ENCODE measurements around the gene SLC8A3.

Gene SLC8A3

DNA sequence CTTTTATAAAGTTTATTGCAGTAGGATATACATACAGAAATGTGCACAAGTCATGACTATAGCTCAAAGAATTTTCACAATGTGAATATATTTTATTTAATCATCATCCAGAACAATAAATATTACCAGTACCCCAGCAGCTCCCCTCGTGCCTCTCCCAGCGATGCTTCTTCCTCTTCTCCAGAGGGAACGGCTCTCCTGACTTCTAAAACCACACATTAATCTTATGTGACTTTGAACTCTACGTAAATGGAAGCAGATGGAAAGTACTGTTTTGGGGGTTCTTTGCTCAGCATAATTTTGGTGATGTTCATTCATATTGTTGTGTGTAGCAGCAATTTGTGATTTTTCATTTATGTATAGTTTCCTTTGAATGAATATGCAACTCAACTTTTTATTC, 4.6 kb upstream of the SLC8A3 start:
- Mint-ChIP-seq H3K36me3 (ENCODE audit: insufficient read depth) (no peaks in the 10 kb centered on the region), H3K4me3 (no peak overlapping the region), H3K27me3 (peaks cover 88% of the 10 kb centered on the region), H3K27ac (ENCODE audit: low read depth) (no peak overlapping the region), H3K4me1 (peaks cover 8% of the 10 kb centered on the region), H3K9me3 (peaks cover 6% of the 10 kb centered on the region)
- no peak for DNase-seq (ENCODE audit: low spot score in 2 of 2)
- ATAC-seq (replicated peaks; ENCODE audit: extremely low read depth, poor library complexity, severe bottlenecking) = no peak

DNA sequence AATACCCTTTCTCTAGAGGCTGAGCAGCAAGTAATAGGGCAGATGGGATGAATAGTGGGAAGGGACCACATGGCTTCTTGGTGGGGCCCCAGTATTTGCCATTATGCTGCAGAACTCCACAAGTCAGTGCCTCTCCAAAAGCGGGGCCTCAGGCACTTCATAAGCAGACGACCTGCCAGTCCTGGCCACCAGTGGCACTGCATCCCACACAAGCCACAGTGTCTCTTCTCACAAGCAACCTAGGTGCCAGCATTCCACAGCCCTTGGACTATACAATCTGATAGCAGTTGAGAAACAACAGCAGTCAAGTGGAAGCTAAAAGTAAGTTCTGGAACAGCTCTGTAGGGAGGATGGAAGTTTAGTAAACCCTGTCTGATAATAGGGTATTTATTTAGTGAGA, 4.2 kb upstream of the SLC8A3 start:
- ATAC-seq (replicated peaks; ENCODE audit: extremely low read depth, poor library complexity, severe bottlenecking) = no peak

DNA sequence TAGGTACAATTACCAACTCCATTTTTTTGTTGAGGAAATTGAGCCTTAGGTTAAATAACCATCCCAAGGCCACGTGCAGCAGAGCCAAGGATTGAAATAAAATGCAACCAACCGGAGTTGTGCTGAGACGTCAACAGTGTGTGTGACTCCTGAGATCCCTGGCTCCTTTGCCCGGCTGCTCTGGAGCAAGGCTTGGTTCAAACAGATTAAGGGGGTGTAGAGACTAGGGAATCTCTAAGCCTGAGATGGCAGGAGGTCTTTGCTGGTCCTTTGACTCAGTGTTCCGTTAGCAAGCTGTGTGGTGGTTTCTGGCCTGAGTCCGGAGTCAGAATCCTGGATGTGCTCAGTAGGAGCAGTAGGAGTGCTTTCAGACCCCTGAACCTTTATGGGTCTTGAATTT, 1.4 kb upstream of the SLC8A3 start:
- H3K27ac Mint-ChIP-seq (ENCODE audit: low read depth) = no peak overlapping the region
- peaks cover 60% of the 10 kb centered on the region for H3K27me3 Mint-ChIP-seq
- no peaks in the 10 kb centered on the region for H3K9me3 Mint-ChIP-seq
- peaks cover 15% of the 10 kb centered on the region for H3K4me1 Mint-ChIP-seq
- ATAC-seq (replicated peaks; ENCODE audit: extremely low read depth, poor library complexity, severe bottlenecking) (no peak), DNase-seq (ENCODE audit: low spot score in 2 of 2) (no peak)
- H3K36me3 Mint-ChIP-seq (ENCODE audit: insufficient read depth) = no peaks in the 10 kb centered on the region
- H3K4me3 Mint-ChIP-seq = no peak overlapping the region

More for the DNA sequence above, 4.2 kb upstream of the SLC8A3 start:
- Mint-ChIP-seq H3K4me1 (peaks cover 11% of the 10 kb centered on the region), H3K27ac (ENCODE audit: low read depth) (no peak overlapping the region), H3K27me3 (peaks cover 86% of the 10 kb centered on the region), H3K36me3 (ENCODE audit: insufficient read depth) (no peaks in the 10 kb centered on the region), H3K9me3 (peaks cover 6% of the 10 kb centered on the region), H3K4me3 (no peak overlapping the region)
- DNase-seq (ENCODE audit: low spot score in 2 of 2) = no peak

- DNase-seq (ENCODE audit: low spot score in 2 of 2) = no peak
- Mint-ChIP-seq H3K9me3 (no peaks in the 10 kb centered on the region), H3K4me1 (peaks cover 15% of the 10 kb centered on the region), H3K27me3 (peaks cover 54% of the 10 kb centered on the region), H3K4me3 (peak overlapping the region; percentile 42), H3K27ac (ENCODE audit: low read depth) (no peak overlapping the region), H3K36me3 (ENCODE audit: insufficient read depth) (no peaks in the 10 kb centered on the region)
- no peak for ATAC-seq (replicated peaks; ENCODE audit: extremely low read depth, poor library complexity, severe bottlenecking)
These were observed 816 bp upstream of the SLC8A3 start for GRCh38 chr14:70189456-70190077.

DNA sequence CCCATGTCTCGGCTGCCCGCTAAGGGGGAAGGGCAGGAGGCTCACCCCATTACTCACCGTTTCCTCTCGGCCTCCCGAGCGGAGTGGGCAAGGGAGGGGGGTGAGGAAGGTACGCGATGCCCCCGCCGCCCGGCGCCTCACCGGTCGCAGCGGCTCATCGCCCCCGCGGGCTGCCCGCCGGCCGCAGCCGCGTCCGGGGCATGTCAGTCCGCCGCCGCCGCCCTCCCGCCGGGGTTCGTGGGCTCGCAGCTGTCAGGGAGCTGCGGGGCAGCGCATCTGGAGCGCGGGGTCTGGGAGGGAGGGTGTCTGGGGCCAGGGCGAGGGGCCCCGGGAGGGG, 461 bp downstream of the SLC8A3 start:
- Mint-ChIP-seq H3K36me3 (ENCODE audit: insufficient read depth) (no peaks in the 10 kb centered on the region), H3K27ac (ENCODE audit: low read depth) (no peak overlapping the region), H3K4me3 (peak overlapping the region; percentile 67), H3K4me1 (peaks cover 15% of the 10 kb centered on the region), H3K9me3 (no peaks in the 10 kb centered on the region), H3K27me3 (peaks cover 41% of the 10 kb centered on the region)
- ATAC-seq (replicated peaks; ENCODE audit: extremely low read depth, poor library complexity, severe bottlenecking) (no peak), DNase-seq (ENCODE audit: low spot score in 2 of 2) (no peak)

- Mint-ChIP-seq H3K36me3 (ENCODE audit: insufficient read depth) (no peaks in the 10 kb centered on the region), H3K27ac (ENCODE audit: low read depth) (no peak overlapping the region), H3K9me3 (no peaks in the 10 kb centered on the region), H3K4me3 (peak overlapping the region; percentile 67), H3K4me1 (peaks cover 15% of the 10 kb centered on the region), H3K27me3 (peaks cover 30% of the 10 kb centered on the region)
- DNase-seq (ENCODE audit: low spot score in 2 of 2) (no peak), ATAC-seq (replicated peaks; ENCODE audit: extremely low read depth, poor library complexity, severe bottlenecking) (no peak)
These were observed 1.8 kb downstream of the SLC8A3 start for GRCh38 chr14:70186900-70187451.

- ATAC-seq (replicated peaks; ENCODE audit: extremely low read depth, poor library complexity, severe bottlenecking) (no peak), DNase-seq (ENCODE audit: low spot score in 2 of 2) (no peak)
- peaks cover 7% of the 10 kb centered on the region for H3K4me1 Mint-ChIP-seq
- no peak overlapping the region for H3K27ac Mint-ChIP-seq (ENCODE audit: low read depth)
- peaks cover 6% of the 10 kb centered on the region for H3K27me3 Mint-ChIP-seq
- no peaks in the 10 kb centered on the region for H3K36me3 Mint-ChIP-seq (ENCODE audit: insufficient read depth)
- H3K9me3 Mint-ChIP-seq = no peaks in the 10 kb centered on the region
- H3K4me3 Mint-ChIP-seq = no peak overlapping the region
These were observed 4.8 kb downstream of the SLC8A3 start for GRCh38 chr14:70183991-70184390.

GRCh38 chr14:70181276-70181675, 7.5 kb downstream of the SLC8A3 start:
- no peak overlapping the region for H3K27ac Mint-ChIP-seq (ENCODE audit: low read depth)
- no peak for DNase-seq (ENCODE audit: low spot score in 2 of 2)
- H3K4me1 Mint-ChIP-seq = no peaks in the 10 kb centered on the region
- no peaks in the 10 kb centered on the region for H3K36me3 Mint-ChIP-seq (ENCODE audit: insufficient read depth)
- peaks cover 29% of the 10 kb centered on the region for H3K27me3 Mint-ChIP-seq
- no peak for ATAC-seq (replicated peaks; ENCODE audit: extremely low read depth, poor library complexity, severe bottlenecking)
- no peaks in the 10 kb centered on the region for H3K9me3 Mint-ChIP-seq
- H3K4me3 Mint-ChIP-seq = no peak overlapping the region

DNA sequence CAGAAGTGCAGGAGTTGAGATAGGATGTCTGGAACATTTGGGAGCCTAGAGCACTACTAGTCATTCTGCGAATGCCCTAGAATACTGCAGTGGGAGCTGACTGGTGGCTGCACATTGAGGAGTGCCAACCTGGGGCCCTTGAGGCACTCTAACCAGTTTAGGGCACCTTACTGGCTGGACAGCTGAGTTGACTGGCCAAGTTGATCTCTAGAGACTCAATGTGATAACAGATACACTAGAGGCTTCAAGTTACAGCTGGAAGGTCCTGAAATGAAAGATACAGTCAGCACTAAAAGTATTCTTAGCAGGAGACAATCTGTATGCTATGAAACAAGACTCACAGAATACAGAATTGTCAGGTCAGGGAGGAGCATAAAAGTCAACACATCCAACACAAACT, 8.0 kb downstream of the SLC8A3 start:
- Mint-ChIP-seq H3K9me3 (no peaks in the 10 kb centered on the region), H3K27ac (ENCODE audit: low read depth) (no peak overlapping the region), H3K27me3 (peaks cover 30% of the 10 kb centered on the region)

DNA sequence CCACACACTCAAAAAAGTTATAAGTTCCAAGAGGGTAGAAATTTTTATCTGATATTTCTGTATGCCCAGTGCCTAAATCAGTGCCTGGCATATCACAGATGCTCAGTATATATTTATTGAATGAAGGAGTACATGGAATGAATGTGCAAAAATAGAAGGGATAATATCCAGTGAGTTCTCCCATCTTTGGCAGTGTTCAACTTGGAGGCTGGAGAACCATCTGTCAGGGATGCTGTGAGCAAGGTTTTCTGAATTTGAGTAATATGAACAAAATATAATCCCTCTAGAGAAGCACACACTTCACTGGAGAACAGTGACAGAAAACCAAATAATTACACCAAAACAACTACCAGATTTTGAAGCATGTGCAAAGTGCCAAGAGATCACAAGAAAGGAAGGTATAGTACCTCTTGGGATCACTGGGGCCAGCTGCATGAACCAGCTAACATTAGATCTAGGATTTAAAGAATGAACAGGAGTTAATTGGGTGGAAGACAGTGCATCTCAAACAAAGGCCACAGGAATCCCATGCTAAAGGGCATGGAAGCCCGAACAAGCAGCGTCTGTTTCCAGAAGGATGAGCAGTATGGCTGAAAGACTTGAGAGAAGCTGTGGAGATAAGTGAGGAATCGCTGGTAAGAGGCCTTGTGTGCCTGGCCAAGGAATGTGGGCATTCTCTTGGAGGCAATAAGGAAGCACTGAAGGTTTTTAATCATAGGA, 11.5 kb downstream of the SLC8A3 start:
- H3K9me3 Mint-ChIP-seq = no peaks in the 10 kb centered on the region
- no peaks in the 10 kb centered on the region for H3K4me1 Mint-ChIP-seq
- no peak overlapping the region for H3K4me3 Mint-ChIP-seq
- DNase-seq (ENCODE audit: low spot score in 2 of 2) (no peak), ATAC-seq (replicated peaks; ENCODE audit: extremely low read depth, poor library complexity, severe bottlenecking) (no peak)
- H3K27me3 Mint-ChIP-seq = peaks cover 44% of the 10 kb centered on the region
- H3K36me3 Mint-ChIP-seq (ENCODE audit: insufficient read depth) = no peaks in the 10 kb centered on the region
- H3K27ac Mint-ChIP-seq (ENCODE audit: low read depth) = no peak overlapping the region

More for the DNA sequence above, 8.0 kb downstream of the SLC8A3 start:
- no peaks in the 10 kb centered on the region for H3K36me3 Mint-ChIP-seq (ENCODE audit: insufficient read depth)
- ATAC-seq (replicated peaks; ENCODE audit: extremely low read depth, poor library complexity, severe bottlenecking) (no peak), DNase-seq (ENCODE audit: low spot score in 2 of 2) (no peak)
- no peaks in the 10 kb centered on the region for H3K4me1 Mint-ChIP-seq
- no peak overlapping the region for H3K4me3 Mint-ChIP-seq

- H3K27ac Mint-ChIP-seq (ENCODE audit: low read depth) = no peak overlapping the region
- H3K36me3 Mint-ChIP-seq (ENCODE audit: insufficient read depth) = no peaks in the 10 kb centered on the region
- ATAC-seq (replicated peaks; ENCODE audit: extremely low read depth, poor library complexity, severe bottlenecking) (no peak), DNase-seq (ENCODE audit: low spot score in 2 of 2) (no peak)
- H3K27me3 Mint-ChIP-seq = peaks cover 48% of the 10 kb centered on the region
- no peaks in the 10 kb centered on the region for H3K9me3 Mint-ChIP-seq
- no peak overlapping the region for H3K4me3 Mint-ChIP-seq
- no peaks in the 10 kb centered on the region for H3K4me1 Mint-ChIP-seq
These were observed 15.2 kb downstream of the SLC8A3 start for GRCh38 chr14:70173569-70173968.

- H3K27ac Mint-ChIP-seq (ENCODE audit: low read depth) = no peak overlapping the region
- H3K36me3 Mint-ChIP-seq (ENCODE audit: insufficient read depth) = no peaks in the 10 kb centered on the region
- H3K9me3 Mint-ChIP-seq = peaks cover 4% of the 10 kb centered on the region
- DNase-seq (ENCODE audit: low spot score in 2 of 2) (no peak), ATAC-seq (replicated peaks; ENCODE audit: extremely low read depth, poor library complexity, severe bottlenecking) (no peak)
- H3K27me3 Mint-ChIP-seq = peaks cover 48% of the 10 kb centered on the region
- H3K4me3 Mint-ChIP-seq = no peak overlapping the region
- no peaks in the 10 kb centered on the region for H3K4me1 Mint-ChIP-seq
These were observed 17.0 kb downstream of the SLC8A3 start for GRCh38 chr14:70171726-70172125.

- Mint-ChIP-seq H3K4me3 (no peak overlapping the region), H3K27me3 (peaks cover 45% of the 10 kb centered on the region), H3K36me3 (ENCODE audit: insufficient read depth) (no peaks in the 10 kb centered on the region), H3K27ac (ENCODE audit: low read depth) (no peak overlapping the region), H3K9me3 (peaks cover 4% of the 10 kb centered on the region), H3K4me1 (no peaks in the 10 kb centered on the region)
- no peak for DNase-seq (ENCODE audit: low spot score in 2 of 2)
- no peak for ATAC-seq (replicated peaks; ENCODE audit: extremely low read depth, poor library complexity, severe bottlenecking)
These were observed 17.8 kb downstream of the SLC8A3 start for GRCh38 chr14:70170976-70171375.
